Measurements from ENCODE around the gene CD247. TPM values are rescaled to one million over a fixed set of nuclear protein-coding genes. Genes with fewer than 3 reads are reported as not detected.

Gene CD247
- total RNA-seq, 1 donor = not detected

GRCh38 chr1:167542109-167543032 is 24.0 kb upstream of the CD247 start:
- no peak overlapping the region for H3K4me3 ChIP-seq (ENCODE audit: low read depth, low read length)
- no peak for DNase-seq (ENCODE audit: low read depth)
- TF ChIP-seq, protein P1, sequence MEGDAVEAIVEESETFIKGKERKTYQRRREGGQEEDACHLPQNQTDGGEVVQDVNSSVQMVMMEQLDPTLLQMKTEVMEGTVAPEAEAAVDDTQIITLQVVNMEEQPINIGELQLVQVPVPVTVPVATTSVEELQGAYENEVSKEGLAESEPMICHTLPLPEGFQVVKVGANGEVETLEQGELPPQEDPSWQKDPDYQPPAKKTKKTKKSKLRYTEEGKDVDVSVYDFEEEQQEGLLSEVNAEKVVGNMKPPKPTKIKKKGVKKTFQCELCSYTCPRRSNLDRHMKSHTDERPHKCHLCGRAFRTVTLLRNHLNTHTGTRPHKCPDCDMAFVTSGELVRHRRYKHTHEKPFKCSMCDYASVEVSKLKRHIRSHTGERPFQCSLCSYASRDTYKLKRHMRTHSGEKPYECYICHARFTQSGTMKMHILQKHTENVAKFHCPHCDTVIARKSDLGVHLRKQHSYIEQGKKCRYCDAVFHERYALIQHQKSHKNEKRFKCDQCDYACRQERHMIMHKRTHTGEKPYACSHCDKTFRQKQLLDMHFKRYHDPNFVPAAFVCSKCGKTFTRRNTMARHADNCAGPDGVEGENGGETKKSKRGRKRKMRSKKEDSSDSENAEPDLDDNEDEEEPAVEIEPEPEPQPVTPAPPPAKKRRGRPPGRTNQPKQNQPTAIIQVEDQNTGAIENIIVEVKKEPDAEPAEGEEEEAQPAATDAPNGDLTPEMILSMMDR (IDR thresholded peaks at IDR 0.05; ENCODE audit: insufficient read depth, low read depth, low read length) = no peak

DNA sequence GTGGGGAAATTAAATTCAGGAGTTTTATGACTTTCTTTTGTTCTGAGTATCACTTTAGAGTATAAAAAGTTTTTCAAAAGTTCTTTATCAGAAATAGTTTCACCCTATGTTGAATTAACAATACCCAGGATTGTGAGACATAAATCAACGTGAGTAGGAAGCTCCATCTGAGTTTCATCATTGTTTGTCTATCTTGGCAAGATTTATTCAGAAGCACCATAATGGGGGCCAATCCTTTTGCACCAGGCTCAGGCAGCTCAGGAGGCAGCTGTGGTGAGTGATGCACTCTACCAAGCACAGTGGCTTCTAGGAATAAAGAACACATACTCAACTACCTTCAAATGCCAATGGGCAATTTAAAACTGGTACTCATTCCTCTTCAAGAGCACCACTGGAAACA is 23.3 kb upstream of the CD247 start:
- DNase-seq (ENCODE audit: low read depth) = no peak
- TF ChIP-seq, protein P1 (IDR thresholded peaks at IDR 0.05; ENCODE audit: insufficient read depth, low read depth, low read length) = no peak
- H3K4me3 ChIP-seq (ENCODE audit: low read depth, low read length) = no peak overlapping the region

GRCh38 chr1:167541003-167541402 is 22.7 kb upstream of the CD247 start:
- TF ChIP-seq, protein P1 (IDR thresholded peaks at IDR 0.05; ENCODE audit: insufficient read depth, low read depth, low read length) = no peak
- DNase-seq (ENCODE audit: low read depth) = no peak

GRCh38 chr1:167538657-167539056 is 20.3 kb upstream of the CD247 start:
- TF ChIP-seq, protein P1 (IDR thresholded peaks at IDR 0.05; ENCODE audit: insufficient read depth, low read depth, low read length) = peak; percentile 5
- no peak overlapping the region for H3K4me3 ChIP-seq (ENCODE audit: low read depth, low read length)
- no peak for DNase-seq (ENCODE audit: low read depth)

More at GRCh38 chr1:167541003-167541402, 22.7 kb upstream of the CD247 start:
- H3K4me3 ChIP-seq (ENCODE audit: low read depth, low read length) = no peak overlapping the region

DNA sequence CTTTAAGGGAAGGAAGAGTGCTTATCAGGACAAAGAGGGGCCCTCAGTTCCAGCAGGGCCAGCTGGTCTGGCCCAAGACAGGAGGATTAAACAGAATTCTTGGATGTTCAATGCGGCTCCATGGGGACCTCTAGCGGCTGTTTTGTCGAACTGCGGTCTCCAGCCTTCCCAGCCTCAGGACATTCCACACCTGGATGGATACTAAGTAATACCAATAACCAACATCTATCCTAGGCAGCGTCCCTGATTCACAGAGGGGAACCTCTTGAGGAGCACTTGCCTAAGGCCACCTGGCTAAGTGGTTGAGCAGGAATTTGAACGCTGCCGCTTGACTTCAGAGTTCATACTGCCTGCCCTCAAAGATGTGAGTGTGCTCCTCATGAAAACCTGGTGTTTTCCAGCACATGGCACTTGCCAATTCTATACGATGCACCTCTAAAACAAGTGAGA is 15.5 kb upstream of the CD247 start:
- no peak overlapping the region for H3K4me3 ChIP-seq (ENCODE audit: low read depth, low read length)
- TF ChIP-seq, protein P1 (IDR thresholded peaks at IDR 0.05; ENCODE audit: insufficient read depth, low read depth, low read length) = peak; percentile 93
- peak; percentile 55 for DNase-seq (ENCODE audit: low read depth)

GRCh38 chr1:167532964-167533824 is 14.9 kb upstream of the CD247 start:
- no peak for DNase-seq (ENCODE audit: low read depth)
- no peak overlapping the region for H3K4me3 ChIP-seq (ENCODE audit: low read depth, low read length)
- TF ChIP-seq, protein P1 (IDR thresholded peaks at IDR 0.05; ENCODE audit: insufficient read depth, low read depth, low read length) = no peak

All from fibroblast of villous mesenchyme (primary cell).